Measurements from ENCODE around the gene DAGLB.

DAGLB gene

DNA sequence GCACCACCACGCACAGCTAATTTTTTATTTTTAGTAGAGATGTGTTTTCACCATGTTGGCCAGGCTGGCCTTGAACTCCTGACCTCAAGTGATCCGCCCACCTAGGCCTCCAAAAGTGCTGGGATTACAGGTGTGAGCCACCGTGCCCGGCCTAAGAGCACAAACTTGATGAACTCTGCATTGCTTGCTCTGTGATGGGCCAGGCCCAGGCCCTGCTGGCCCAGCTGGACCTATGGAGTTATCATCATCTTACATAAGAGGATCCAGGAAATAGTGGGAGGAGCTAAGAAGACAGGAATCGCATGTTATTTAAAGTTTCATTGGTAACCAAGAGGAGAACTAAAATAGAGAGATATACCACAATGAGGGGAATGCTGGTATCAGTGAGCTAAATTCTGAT, 86.9 kb downstream of the DAGLB start:
- no peak for DNase-seq (ENCODE audit: extremely low spot score)
- ChIA-PET CTCF (interaction anchor here (0.6 kb wide), 1 partner anchor 78 kb away, joined by 5 read pairs; no protein-coding TSS in a partner anchor), POLR2A (no interaction called here)
- no peak for TF ChIP-seq LEF1 (IDR thresholded peaks at IDR 0.05; ENCODE audit: borderline replicate concordance)
- TF ChIP-seq FOXA1 (IDR thresholded peaks at IDR 0.05) = no peak
- no peak for TF ChIP-seq ARNT (IDR thresholded peaks at IDR 0.05)
- no peak for TF ChIP-seq CTBP1 (IDR thresholded peaks at IDR 0.05; ENCODE audit: borderline replicate concordance)
- TF ChIP-seq TARDBP (IDR thresholded peaks at IDR 0.05) = no peak
- TF ChIP-seq, protein P1, sequence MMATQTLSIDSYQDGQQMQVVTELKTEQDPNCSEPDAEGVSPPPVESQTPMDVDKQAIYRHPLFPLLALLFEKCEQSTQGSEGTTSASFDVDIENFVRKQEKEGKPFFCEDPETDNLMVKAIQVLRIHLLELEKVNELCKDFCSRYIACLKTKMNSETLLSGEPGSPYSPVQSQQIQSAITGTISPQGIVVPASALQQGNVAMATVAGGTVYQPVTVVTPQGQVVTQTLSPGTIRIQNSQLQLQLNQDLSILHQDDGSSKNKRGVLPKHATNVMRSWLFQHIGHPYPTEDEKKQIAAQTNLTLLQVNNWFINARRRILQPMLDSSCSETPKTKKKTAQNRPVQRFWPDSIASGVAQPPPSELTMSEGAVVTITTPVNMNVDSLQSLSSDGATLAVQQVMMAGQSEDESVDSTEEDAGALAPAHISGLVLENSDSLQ (IDR thresholded peaks at IDR 0.05) = no peak
- TF ChIP-seq L3MBTL2 (conservative IDR thresholded peaks at IDR 0.05) = no peak
- no peak for TF ChIP-seq HDGF (IDR thresholded peaks at IDR 0.05; ENCODE audit: borderline replicate concordance)
- no peak for TF ChIP-seq SP1 (IDR thresholded peaks at IDR 0.05)
- no peak for TF ChIP-seq NFRKB (IDR thresholded peaks at IDR 0.05)
- no peak for TF ChIP-seq ELF4 (IDR thresholded peaks at IDR 0.05)
- TF ChIP-seq SUZ12 (IDR thresholded peaks at IDR 0.05) = no peak
- TF ChIP-seq FOXM1 (IDR thresholded peaks at IDR 0.05; ENCODE audit: borderline replicate concordance) = no peak
- TF ChIP-seq BHLHE40 (IDR thresholded peaks at IDR 0.05; ENCODE audit: borderline replicate concordance) = no peak
- no peak for TF ChIP-seq FOXK2 (IDR thresholded peaks at IDR 0.05)

DNA sequence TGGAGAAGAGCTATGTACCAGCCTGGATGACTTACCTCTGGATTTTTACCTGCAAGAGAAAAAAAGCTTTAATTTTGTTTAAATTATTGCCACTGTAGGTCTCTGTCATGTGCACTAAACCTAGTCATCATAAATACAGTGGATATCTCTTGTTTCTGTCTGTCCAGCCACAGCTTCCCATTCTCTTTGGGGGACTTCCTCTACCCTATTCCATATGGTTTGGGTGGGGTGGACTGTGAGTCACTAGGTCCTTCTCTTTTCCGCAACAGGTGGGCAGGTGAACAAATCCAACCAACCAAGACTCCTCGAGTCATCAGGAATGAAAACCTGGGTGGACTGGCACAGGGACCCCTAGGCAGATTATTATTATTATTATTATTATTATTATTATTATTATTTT, 88.0 kb downstream of the DAGLB start:
- TF ChIP-seq LEF1 (IDR thresholded peaks at IDR 0.05; ENCODE audit: borderline replicate concordance) = no peak
- TF ChIP-seq NFRKB (IDR thresholded peaks at IDR 0.05) = no peak
- ChIA-PET CTCF (interaction anchor here (0.6 to 1.2 kb wide), 3 partner anchors 8 to 10 kb away, joined by 3 to 7 read pairs (median 4); no protein-coding TSS in a partner anchor), POLR2A (no interaction called here)
- DNase-seq (ENCODE audit: extremely low spot score) = no peak

Data from HEK293T (cell line).